ENCODE data around the gene PLA2G2C.

DNA sequence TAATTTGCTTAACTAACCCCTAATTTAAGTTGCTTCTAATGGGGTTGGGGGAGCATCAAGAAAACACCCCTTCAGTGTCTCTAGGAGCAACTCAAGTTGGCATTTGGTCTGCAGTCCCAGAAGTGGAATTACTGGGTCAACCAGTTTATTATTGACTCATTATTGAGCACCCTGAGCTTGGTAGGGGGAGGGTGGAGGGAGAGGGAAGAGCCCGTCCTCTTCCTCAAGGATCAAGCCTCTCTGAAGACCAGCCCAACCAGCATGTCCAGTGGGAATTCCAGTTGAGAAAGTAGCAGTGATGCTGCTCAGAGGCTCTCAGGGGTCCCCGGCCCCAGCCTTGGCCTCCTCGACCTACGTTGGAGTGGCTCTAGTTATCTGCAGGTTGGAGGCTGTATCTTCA is 49.3 kb downstream of the PLA2G2C start:
- TF ChIP-seq FOXK2 (IDR thresholded peaks at IDR 0.05) (no peak), L3MBTL2 (conservative IDR thresholded peaks at IDR 0.05) (no peak), FOXM1 (IDR thresholded peaks at IDR 0.05; ENCODE audit: borderline replicate concordance) (no peak), SP1 (IDR thresholded peaks at IDR 0.05) (no peak)
